Eye (tissue), 1 donor: ENCODE measurements around the gene MORN1.

ENCODE experiments used
- DNase-seq: peaks from one replicate; pipeline ENCODE4 v3.0.0-alpha.2; 2015

MORN1 gene

DNA sequence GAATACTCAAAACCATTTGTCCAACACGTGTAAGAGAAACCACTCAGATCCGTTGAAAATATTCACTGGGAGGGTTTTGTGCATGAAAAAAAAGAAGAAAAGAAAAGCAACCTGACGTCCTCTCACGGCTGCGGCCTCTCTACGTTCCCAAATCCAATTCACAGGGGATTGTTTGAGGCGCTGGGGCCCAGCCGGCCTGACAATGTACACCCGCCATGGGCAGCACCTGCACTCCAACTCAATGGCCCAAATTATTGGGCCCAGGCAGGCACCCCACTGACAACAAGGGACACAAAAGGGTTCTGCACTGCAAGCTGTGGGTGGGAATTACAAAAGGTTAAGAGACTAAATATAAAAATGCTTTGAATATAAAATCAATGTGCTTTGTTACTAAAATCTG is 41.5 kb downstream of the MORN1 start:
- no peak for DNase-seq

DNA sequence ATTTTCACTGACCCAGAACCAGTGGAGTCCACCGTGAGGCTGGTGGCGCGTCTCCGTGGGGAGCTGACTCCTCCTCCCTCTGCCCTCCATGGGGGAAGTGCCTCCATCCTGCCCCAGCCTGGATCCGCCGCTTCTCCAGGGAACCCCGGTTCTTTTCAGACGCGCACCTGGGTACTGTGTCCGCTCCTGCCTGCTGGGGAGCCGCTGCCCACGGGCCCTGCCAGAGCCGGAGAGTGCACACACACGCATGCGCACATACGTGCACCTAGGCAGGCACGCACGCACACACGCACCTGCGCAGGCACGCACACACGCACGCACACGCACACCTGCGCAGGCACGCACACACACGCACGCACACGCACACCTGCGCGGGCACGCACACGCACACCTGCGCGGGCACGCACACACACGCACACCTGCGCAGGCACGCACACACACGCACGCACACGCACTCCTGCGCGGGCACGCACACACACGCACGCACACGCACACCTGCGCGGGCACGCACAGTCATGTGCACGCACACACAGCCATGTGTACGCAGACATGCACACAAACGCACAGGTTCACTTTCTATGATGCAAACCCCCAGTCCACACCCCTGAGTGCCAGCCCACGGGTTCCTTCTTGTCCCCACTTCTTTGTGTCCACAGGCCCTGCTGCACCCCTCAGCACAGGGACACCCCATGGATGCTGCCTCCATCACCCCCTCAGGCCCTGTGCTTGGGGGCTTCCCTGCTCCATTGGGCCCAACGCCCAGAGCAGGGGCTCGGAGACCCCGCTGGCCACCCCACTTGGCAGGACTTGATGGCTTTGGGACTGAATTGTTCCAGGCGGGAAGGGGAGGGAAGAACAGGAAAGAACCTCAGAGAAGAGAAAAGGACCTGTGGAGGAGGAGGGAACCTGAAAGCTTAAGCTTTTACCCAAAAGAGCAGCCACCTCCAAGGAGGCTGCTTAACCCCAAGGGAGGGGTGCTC is 42.7 kb downstream of the MORN1 start:
- DNase-seq, result no peak

DNA sequence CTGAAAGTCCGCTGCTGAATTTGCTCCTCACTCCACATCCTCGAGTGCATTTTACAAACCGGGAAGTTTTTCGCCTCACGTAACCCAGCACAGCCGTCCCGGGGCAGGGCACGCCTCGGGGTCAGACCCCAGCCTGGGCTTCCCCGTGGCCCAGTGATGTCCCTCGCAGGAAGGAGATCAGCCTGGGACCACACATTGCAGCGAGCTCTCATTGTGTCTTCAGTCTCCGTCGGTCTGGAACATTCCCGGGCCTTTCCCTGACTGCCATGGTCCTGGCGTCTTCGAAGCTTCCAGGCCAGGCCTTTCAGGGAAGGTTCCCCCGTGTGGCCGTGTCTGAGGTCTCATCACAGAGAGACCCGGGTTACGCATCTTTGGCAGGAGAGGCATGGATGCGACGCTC is 43.5 kb downstream of the MORN1 start:
- DNase-seq, result no peak

DNA sequence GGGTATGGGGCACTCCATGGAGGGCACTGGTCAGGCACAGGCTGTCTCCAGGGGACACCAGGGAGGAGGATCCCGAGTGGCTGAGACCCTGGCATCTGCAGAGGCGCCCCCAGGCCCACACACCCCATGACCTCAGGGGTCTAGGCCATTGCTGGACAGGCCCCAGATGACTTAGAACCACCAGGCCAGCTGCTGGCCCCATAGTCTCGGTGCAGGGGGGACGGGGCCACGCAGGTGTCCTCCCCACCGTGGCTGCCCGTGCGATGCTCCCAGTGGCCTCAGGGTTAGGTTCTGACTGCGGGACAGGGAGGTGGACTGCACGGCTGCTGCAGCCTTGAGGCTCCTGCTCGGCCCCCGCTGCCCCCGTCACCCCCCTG is 44.0 kb downstream of the MORN1 start:
- no peak for DNase-seq

DNA sequence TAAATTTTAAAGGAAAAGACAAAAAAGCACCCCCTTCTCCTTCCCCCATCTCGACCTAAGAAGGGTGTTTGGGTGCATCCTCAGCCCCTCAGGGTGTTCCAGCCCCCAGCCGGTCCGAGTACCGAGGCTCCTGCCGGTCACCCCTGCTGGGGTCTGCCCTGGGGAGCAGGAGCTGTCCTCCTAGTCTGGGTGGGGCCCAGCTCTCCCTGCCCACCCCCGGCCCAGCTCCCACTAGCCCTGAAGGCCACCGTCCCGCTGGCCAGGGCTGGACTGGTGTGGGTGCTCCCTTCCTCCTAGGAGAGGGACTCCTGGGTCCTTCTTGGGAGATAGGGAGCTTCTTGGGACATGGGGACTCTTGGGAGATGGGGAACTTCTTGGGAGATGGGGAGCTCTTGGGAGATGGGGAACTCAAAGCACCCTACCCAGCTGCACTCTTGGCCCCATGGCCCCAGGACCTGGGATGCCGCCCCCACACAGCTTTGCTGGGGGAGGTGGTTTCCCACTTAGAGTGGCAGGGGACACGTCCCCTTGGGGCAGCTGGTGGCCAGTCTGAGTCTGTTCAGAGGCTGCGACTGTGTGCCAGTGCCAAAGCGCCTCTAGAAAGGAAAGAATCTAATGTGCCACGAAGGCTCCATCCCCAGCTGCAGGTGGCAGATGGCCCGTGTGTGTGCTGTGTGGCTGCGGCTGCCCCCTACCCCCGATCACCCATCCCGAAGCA is 44.5 kb downstream of the MORN1 start:
- DNase-seq, result no peak

DNA sequence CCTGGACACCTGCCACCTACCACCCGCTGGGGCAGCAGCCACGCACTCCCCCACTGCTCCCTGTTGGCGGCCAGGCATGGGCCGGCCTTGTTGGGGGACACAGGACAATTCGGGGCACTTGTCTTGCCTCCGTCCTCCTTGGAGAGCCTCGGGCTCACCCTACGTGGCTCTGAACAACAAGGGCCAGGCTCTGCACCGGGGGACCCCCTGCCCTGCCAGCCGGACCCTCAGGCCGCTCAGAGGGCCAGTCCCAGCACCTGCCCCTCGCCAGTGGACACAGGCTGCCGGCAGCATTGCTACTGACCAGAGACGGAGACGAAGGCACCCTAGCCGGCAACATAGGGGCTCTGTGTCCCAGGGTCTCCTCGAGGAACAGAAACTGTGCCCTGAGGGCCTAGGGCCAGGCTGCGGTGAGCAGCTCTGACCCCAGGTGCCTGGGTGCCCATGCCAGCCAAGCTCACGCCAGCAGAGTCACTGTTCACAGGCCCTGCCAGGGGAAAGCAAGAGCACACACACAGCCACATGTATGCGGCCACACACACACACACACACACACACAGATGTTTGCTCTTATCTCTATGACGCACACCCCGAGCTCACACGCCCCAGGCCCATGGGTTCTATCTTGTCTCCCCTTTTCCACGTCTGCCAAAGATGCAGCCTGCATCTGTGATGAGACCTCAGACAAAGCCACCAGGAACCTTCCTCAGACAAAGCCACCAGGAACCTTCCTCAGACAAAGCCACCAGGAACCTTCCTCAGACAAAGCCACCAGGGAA is 45.9 kb downstream of the MORN1 start:
- no peak for DNase-seq

DNA sequence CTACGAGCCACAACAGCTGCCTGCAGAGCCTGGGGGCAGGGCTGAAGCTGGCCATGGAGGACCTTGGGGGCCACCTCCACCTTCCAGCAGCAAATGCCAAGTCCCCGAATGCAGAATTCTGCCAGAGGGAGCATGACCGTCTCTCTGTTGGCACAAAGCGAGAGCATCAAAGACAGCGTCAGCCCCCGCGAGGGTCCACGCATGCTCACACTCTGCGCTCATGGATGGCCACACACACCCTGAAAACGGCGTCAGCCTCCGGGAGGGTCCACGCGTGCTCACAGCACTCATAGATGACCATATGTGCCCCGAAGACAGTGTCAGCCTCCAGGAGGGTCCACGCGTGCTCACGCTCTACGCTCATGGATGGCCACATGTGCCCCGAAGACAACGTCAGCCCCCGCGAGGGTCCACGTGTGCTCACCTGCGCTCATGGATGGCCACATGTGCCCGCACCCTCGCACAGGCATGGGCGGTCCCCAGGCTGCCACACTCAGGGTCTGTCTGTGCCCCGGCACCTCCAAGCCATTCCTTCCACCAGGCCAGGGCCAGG is 46.5 kb downstream of the MORN1 start:
- no peak for DNase-seq

DNA sequence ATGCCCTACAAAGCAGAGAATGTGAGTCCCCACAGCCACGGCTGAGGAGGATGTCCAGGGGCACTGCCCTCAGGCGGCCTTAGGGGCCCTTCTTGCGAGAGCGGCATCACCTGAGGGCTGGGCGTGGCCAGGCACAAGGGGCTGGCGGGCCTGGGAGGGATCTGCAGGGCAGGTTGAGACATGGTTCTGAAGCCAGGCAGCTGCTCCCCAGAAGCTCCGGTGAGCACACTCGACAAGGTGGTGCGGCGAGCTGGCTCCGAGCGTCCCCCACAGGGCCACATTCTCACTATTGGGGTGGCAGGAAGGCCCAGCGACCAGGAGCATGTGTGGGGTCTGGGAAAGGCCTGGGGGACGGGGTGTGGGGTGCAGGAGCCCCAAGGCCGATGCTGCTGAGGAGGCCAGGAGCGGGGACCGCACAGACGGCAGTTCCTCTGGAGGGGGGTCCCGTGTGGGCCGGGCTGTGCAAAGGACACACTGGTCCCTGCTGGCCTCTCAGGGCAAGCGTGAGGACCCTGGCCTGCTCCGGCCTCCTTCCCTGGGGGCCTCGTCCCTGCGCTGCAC is 47.2 kb downstream of the MORN1 start:
- DNase-seq, result no peak

DNA sequence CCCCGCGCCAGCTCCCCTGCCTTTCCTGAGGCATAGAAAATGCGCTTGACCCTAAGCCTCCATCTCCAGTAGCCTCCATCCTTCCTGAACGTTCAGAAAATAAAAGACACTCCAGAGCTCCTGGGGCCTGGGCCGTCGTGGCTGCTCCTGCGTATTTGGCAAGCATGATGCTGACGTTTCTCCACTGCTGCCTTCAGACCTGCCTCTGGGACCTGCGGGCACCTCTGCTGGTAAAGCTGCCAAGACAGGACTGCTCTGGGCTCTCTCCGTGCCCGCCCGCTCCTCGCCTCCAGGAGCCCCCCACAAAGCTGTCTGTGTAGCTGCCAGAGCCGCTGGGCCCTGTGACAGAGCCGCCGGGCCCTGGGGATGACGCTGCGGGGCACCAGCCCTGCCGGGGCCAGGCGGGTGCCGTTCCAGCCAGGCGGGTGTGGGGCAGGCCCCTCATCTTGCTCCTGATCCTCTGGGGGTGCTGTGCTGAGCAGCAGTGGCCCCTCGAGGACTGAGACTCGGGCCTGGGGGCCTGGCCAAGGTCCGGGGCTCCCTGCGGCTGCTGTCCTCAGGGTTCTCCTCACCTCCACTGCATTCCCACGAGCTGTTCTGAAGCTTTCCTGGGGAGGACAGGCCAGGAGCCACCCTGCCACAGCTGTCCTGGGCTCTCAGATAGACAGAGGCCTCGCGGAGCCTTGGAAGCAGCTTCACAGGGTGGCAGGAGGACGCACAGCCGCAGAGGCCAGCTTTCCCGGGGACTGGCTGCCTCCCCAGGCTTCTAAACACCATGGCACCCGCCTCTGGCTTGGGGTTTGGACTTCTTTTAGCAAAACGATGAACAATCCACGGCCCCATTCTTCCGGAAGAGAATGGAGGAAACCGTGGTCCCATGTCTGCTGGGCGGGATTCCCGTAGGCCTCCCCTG is 48.1 kb downstream of the MORN1 start:
- DNase-seq, result no peak

DNA sequence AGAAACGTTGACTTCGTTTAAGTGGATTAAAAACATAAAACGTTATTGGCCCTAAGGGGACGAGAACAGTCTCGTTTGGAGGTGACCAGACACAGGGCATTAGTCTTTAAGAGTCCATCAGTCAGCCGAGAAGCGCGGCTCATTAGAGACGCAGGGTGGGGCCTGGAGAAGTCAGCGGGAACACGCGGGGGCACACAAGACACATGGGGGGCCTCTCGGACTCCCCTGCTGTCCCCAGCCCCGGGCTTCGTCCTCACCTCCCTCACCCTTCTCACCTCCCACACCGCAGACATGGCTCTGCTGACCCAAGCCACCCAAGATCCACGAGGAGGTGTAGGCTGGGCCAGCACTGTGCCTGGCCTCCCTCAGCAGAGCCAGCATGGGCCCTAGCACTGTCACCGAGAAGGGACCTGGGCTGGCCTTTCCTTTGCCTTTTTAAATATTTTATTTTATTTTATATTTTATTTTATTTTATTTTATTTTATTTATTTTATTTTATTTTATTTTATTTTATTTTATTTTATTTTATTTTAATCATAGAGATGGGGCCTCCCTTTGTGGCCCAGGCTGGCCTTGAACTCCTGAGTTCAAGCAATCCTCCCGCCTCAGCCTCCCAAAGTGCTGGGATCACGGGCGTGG is 48.9 kb downstream of the MORN1 start:
- no peak for DNase-seq

DNA sequence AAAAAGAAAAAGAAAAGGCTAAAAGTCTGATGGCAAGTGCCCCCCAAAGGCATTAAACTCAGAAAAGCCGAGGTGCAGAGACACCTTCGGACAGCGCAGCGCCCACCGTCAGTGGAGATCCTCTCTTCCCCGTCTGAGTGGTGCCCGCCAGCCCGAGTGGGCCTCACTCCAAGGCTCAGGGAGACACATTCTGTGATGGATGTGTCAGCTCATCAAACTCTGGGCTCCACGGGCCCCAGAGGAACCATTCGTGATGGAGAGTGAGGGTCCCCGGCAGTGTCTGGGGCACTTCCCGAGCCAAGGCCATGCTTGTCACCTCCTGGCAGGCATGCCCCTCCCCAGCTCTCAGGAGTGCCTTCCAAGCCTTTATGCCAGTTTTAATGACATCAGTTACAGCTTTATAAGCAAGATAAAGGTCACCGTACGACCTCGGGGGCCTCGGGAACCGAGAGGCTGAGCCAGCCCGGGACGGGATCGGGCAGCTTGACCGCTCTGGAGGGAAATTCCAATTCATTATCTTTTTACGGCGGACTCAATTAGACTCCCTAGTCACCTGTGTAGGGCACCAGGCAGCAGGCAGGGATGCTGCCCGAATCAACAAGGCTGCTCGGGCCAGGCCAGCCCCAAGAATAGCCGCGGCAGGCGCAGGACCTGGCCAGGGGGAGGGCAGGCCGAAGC is 49.5 kb downstream of the MORN1 start:
- DNase-seq, result no peak

DNA sequence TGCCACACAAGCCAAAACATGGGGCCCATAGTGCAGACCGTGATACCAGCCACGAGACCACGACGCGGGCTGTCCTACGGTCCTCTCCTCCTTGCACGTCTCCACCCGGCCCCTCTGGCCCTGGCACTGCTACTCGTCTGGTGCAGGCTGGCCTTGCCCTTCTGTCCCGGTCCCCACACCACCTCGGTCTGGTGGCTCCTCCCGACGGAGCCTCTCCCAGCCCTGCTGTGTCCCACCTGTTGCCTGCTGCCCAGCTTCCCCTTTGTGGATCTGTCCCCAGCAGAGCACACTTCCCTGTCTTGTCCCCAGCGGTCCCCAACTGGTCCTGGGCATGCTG is 50.5 kb downstream of the MORN1 start:
- DNase-seq, result no peak

DNA sequence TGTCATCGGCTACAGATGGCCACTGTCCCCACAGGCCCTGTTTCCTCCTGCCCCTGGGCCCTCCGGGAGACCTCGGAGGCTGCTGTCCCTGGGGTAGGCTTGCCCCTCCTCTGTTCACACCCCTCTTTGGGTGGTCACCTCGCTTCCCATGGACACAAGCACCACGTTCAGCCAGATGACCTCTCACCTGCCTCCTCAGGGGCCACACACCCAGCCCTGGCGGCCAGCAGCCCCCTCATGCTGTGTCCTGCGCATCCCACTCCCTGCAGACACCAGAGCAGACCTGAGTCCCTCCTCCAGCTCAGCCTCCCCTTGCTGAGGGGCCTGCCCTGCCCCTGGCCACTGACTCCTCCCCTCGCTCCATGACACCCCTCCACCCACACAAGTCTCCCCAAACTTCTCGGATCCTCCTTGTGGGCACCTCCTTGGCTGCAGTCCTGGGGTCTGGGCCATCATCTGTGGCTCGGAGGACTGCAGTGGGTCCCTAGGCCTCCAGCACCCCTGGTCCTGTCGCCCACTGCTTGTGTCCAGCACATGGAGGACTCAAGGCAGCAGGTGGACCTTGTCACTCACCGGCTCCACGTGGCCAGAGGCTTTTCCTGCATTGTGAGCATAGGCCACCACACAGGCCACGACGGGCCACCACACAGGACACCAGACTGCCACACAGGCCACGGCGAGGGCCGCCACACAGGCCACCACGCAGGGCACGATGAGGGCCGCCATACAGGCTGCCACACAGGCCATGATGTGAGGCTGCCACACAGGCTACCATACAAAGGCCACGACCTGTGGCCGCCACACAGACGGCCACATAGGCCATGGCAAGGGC is 51.1 kb downstream of the MORN1 start:
- no peak for DNase-seq

DNA sequence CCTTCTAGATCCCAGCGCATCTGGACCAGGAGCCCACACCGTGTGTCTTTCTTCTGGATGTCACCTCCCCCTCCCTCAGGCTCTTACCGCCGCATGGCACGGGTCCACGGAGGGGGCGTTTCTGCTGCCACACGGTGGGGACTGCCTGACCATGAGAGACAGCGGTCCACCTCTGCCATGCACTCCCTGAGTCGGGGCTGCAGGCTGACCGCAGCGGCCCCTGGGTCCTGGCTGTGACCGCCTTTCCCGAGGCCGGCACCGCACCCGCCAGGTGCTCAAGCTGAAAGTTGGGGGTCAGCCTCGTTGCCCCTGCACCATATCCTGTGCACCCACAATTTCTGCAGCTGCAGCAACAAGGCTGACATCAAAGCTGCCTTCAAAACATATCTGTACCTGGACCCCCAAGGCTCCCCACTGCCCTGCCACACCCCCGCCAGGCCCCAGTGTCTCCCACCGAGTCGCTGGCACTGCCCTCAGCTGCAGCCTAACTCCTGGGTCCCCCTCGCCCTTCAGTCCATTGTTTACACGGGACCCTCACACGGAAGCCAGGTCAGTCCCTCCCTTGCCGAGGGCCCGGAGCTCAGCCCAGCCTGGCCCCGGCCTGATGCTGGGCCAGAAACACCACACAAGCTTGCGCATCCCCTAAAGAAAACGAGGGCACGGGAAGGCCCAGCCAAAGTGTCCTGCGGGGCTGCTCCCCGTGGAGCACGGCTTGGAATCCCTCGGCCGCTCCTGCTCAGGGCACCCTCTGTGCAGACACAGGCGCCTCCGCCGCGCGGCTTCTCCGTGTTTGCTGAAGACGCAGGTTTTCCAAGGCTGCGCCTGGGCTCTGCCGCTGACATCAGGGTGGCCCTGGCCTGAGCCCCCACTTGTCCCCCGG is 51.9 kb downstream of the MORN1 start:
- DNase-seq, result no peak

DNA sequence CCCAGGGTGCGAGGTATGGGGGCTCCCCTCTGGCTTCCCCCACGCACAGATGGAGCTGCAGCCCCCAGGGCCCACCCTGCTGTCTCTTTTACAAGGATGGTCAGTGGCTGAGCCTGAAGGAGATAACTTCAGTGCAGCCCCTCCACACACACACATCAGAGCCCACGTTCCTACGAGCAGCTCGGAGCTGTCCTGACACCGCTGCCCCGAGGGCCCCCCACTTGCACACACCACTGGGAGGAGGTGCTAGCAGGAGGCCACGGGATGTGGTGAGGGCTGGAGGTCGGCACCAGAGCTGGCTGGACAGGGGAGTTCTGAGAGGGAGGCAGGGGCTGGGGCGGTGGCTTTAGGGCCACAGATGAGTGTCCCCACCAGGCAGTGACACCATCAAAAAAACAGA is 53.9 kb downstream of the MORN1 start:
- no peak for DNase-seq

DNA sequence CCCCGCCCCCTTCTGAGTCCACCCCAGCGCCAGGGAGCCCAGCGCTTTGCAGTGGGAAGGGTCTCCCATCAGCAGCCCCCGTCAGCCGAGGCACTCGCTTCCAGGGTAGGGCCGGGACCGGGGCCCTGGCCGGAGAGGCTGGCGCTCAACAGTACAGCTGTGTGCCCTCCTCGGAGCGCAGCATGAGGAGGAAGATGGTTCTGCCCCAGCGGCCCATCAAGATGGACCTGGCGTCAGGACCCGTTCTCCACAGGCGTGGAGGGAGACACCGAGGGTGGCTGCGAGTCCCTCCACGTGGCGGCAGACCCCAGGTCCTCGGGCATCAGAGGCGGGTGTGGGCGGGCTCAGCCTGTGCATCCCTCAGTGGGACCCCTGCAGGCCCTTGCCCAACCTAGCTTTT is 54.3 kb downstream of the MORN1 start:
- no peak for DNase-seq

DNA sequence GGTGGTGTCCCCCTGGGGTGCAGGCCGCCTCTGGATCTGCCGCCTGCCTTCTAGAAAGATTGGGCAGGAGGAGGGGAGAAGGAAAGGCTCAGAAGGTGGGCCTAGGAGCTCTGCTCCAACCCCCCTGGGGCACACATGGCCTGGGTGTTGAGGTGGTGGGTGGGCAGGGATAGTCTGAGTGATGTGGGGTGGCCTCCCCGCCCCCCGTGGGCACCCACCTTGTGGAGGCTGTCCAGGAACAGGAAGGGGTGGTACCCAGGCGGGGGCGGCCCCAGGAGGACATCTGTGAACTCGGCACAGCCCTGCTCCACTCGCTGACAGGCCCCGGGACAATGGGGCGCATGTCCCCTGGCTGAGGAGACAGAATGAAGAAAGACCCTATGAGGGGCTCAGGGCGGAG is 54.9 kb downstream of the MORN1 start:
- DNase-seq, result no peak

DNA sequence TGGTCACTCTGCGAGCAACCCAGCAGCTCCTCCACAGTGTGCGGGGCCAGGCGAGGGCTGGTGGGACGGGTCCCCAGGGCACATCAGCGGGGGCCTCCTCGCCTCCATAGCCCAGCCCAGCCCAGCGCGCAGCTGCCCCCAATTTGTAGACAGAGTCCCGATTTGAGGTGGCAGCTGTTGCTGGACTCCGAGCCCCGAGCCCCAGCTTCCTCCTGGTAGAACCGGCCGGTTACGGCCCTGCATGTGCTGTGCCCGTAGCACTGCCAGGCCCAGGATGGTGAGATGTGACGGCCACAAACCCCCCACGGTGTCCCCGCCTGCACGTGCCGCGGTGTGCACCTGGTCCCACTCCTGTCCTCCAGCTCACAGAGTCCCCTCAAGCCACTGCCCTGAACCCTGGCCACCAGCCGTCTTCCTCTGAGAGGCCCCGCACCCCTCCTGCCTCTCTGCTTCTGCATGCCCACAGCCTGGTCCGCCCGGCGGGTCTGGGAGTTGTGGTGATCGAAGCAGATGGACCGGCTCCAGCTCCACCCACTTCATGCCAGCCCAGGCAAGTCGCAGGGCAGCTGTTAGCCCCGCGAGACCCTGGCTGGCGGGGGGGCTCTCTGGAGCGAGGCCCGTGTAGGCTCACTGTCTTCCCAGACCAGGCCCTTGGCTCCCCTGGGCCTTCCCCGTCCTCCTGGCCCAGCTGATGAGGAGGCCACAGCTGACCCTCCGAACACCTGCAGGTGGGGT is 55.5 kb downstream of the MORN1 start:
- peak; percentile 59 for DNase-seq
